Activated CD8-positive, alpha-beta memory T cell treated with anti-CD3 and anti-CD28 coated beads, Interleukin-2, amount 50 U/mL, for 4 hours (primary cell): ENCODE results near the gene ZCCHC3.
"Not testable (repeated sequence)": the region's sequence is repeated elsewhere in the genome, so short reads cannot be mapped to it uniquely, and the experiment has no call there.

Experiments
- DNase-seq: peaks from one replicate; pipeline ENCODE4 v3.0.0-alpha.2; 2020

Gene ZCCHC3

DNA sequence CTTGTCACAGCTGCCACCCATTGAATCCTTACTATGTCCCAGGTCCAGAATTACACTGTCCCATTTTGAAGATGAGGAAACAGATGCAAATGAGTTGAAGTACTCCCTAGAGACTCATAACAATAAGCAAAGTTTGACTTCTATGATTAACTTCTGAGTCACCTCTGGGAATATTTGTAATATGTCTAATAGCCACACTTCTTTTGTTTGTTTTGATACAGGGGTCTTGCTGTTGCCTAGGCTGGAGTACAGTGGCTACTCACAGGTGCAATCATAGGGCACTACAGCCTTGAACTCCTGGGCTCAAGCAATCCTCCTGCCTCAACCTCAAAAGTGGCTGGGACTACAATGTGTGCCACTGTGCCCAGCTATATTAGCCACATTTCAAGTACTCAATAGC lies 16.6 kb downstream of the ZCCHC3 start:
- no peak for DNase-seq

DNA sequence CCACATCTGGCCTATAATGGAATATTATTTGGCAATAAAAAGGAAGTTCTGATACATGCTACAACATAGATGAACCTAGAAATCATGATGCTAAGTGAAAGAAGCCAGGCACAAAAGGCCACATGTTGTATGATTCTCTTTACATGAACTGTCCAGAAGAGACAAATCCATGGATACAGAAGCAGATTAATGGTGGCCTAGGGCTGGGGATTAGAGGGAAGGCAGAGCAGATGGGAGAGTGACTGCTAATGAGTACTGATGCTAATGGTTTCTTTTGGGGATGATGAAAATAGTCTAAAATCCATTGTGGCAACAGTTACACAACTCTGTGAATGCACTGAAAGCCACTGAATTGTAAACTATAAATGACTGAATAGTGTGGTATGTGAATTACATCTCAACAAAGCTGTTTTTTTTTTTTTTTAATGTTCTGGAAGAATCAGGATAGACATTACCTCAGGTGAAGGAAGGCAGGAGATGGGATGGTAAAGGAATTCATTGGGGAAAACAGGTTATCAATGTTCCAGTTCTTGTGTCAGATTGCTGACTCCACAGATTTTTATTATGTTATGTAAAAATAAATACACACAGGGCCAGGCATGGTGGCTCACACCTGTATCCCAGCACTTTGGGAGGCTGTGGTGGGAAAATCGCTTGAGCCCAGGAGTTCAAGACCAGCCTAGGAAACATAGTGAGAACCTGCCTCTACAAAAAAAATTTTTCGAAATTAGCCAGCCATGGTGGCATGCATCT lies 19.1 kb downstream of the ZCCHC3 start:
- no peak for DNase-seq

DNA sequence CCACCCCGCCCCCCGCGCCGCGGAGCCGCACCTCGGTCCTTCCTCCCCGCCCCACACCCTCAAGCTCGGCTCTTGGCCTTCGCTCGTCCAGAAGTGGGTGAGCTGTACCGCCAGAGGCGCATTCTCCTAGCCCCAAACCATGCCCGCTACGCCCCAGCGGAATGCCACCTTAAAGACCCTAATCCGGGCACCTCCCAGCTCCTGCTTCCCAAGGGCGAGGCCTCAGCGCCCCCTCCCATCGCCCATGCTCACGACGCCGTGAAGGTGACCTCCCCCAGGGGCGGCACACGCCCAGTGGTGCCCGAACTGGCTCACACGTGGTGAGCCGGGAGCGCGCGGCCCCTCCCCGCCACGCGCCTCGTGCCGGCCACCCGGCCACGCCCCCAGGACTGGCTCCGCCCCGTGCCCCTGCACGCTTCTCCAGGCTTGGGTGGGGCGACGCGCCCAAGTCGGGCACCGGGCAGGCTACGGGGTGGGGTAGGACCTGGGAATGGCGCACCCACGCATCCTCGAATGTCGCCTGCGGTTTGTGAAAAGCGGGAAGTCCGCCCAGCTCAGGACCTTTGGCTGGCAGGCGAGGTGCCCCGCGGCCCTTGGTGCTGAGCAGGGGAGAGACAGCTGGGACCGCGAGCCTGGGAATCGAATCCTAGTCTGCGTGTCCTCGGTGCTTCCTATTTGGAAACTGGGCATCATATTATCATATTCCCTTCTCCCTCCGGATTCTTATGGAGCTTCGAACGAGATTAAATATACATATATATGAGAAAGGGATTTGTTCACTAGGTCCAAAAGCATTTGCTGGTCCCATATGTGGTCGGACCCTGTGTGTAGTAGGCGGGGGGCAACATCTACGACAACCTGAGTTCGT lies 27.0 kb downstream of the ZCCHC3 start:
- peak; percentile 95 for DNase-seq

DNA sequence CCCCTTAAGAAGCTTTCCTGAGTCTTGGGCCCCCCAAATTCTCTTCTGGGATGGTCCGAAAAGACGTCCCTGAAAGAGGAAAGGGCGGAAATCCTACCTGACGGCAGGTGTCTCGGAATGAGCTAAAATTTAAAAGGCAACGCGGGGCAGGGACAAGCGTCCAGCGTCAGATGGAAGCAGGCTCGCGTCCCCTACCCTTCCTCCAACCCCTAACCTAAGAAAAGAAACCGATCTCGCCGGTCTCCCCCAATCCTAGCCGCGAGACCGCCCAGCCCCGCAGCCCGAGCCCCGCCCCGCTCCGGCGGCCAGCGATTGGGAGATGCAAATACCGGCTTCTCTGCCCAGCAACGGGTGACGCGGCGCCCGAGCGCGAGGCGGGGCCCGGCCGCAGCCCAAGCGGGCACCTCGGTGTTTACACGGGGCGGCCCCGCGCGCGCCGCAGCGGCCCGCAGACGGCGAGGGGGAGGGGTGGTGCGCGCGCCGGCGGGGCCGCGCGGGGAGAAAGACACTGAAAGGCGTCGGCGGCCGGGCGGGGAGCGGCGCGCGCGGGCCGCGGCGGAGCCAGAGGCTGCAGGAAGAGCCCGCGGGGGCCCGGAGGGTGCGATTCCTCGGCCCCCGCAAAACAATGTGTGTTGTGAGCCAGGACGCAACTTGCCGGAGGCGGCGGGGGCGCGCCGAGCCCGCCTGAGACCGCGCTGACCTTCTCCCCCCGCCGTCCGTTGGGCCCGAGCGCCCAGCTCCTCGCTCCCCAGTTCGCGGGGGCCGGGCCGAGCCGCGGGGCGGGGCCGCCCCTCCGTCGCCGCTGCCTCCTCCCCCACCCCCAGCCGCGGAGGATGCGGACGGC lies 27.9 kb downstream of the ZCCHC3 start, which contains the start of gene SOX12:
TSS of gene SOX12 (plus strand) at position 508 of the 844 bp plus-strand sequence. CDS start 373 bp downstream, outside the sequence.
- peak; percentile 99 for DNase-seq

DNA sequence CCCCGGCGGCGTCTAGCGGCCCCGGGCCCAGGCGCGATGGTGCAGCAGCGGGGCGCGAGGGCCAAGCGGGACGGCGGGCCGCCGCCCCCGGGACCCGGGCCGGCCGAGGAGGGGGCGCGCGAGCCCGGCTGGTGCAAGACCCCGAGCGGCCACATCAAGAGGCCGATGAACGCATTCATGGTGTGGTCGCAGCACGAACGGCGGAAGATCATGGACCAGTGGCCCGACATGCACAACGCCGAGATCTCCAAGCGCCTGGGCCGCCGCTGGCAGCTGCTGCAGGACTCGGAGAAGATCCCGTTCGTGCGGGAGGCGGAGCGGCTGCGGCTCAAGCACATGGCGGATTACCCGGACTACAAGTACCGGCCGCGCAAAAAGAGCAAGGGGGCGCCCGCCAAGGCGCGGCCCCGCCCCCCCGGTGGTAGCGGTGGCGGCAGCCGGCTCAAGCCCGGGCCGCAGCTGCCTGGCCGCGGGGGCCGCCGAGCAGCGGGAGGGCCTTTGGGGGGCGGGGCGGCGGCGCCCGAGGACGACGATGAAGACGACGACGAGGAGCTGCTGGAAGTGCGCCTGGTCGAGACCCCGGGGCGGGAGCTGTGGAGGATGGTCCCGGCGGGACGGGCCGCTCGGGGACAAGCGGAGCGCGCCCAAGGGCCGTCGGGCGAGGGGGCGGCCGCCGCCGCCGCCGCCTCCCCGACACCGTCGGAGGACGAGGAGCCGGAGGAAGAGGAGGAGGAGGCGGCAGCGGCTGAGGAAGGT lies 28.7 kb downstream of the ZCCHC3 start:
- peak; percentile 51 for DNase-seq

DNA sequence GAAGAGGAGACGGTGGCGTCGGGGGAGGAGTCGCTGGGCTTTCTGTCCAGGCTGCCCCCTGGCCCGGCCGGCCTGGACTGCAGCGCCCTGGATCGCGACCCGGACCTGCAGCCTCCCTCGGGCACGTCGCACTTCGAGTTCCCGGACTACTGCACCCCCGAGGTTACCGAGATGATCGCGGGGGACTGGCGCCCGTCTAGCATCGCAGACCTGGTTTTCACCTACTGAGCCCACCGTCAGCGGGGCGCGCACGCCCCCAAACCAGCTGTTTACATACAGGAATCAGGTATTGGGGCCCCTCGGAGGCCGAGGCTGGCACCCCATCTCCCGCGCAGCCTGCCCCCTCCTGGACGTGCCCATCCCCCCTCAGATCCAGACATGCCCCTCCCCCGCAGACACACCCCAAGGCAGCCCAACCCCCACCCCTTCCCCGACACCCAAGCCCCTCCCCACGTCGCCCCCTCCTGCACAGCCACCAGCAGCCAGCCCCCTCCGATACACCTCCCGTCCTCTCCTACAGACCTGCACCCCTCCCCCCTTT lies 29.3 kb downstream of the ZCCHC3 start:
- DNase-seq: no peak

DNA sequence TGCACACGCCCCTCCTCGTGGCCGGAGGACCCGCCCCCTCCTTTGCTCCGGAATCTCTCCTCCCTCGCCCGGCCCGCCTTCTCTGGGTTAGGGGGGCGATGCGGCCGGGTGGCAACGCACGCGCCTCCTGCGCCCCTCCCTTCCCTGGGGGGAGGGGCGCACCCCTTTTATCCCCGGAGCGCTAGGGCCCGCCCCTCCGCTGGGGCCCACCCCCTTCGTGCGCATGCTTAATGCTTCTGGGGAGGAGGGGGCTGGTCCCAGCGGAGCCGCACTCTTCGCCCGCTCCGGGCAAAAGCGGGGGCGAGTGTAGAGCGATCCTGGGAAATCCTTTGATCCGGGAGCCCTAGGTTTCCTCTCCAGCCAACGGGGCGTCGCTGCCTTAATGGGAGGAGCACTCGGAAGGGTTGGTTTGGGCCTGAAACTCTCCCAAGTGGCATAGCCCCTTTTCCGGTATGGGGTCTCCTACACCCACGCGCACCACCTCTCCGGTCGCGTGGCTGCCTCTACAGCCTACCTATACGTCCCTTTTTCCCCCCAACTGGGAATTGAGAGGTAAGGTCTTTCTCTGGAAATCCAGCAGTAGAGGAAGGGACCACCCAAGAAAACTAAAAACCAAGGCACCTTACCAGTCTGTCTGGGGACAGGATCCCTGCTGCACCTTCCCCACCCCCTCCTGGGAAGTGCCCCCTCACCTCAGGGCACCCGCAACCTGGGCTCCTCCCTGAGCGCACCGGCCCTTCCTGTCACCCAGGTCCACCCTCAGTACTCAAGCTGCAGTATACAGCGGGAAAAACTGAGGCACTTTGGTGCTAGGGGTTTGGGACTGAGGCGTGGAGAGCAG lies 30.0 kb downstream of the ZCCHC3 start:
- peak; percentile 84 for DNase-seq

DNA sequence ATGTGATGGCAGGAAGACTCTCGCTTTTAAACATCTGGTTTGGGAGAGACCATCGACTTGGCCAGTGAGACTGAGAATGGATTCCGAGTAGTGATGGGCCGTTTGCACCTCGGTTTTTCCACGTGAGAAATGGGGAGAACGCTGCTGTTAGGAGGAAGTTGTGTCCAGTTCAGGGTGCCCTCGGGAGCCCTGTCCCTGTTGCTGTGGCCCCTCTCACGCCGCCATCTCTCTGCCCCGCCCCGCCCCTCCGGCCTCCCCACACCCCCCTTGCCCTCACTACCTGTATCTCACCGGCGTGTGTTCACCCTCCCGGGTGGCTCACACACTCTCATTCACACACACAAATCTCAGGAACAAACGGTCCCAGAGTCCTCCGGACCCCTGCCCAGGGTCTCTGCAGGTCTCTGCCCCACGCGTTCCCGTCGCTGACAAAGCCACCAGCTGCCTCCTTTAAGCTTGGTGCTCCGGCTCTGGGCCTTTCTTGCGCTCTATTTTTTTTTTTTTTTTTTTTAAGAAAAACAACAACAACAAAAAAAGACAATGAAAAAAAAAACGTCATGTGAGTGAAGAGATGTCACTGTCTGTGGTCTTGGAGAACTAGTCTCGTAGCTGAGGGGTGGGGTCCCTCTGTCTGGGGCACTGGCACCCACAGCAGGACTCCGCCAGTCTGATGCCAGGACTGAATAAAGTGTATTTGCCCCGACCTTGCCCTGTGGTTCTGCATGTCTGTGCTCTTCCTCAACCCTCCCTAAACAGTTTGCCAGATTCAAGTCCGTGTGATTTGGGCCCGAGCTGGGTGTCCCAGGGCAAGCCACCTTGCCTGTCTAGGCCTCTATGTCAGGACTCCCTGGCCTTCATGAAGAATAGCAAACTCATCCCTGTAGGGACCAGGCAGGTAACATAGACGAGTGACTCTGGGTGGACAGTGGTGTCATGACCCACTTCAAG lies 30.9 kb downstream of the ZCCHC3 start:
- no peak for DNase-seq

DNA sequence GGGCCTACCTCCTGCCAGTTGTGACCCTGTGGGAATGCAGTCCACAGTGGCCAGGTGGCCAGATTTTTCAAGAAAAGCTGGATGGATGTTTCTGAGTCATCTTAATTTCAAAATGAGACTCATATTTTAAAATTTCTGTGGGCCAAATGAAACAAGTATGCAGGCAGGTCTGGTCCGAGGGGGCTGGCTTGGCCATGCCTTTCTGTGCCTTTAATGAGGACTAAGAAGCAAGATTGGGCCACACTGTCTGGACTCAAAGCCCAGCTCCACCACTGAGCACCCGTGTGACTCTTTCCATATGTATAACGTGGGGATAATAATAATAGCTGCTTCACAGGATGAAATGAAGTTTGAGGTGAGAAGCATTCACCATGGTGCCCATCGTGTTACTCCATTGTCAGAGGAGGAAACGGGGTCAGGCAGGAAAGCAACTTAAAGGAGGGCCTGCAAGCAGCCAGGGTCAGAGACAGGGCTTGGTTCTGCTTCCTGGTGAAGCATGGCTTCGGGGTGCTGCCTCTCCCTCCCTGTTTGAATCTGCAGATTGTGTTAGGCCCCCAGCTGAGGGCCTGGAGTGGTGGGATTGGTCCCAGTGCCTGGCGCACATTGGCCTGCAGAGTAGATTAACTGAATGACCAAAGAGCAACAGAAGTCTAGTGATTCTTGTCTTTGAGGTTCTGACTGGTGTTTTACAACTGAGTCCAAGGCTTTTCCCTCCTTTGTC lies 31.8 kb downstream of the ZCCHC3 start:
- no peak for DNase-seq

DNA sequence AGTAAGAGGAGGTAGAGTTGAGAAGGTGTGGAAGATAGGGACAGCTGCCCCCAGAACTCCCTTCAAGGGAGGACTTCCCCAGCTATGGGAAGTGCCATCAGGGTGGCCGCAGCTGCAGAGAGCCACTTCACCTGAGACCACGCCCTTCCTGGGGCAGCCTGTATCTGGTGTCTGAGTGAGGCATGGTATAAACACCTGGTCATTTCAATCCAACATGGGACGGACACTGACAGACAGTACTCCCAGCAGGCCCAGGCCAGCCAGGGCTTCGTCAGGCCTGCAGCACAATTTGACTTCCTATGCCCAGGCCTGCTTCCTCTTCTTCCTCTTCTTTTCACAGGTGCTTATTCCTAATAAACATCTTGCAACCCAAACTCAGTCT lies 32.5 kb downstream of the ZCCHC3 start:
- no peak for DNase-seq

DNA sequence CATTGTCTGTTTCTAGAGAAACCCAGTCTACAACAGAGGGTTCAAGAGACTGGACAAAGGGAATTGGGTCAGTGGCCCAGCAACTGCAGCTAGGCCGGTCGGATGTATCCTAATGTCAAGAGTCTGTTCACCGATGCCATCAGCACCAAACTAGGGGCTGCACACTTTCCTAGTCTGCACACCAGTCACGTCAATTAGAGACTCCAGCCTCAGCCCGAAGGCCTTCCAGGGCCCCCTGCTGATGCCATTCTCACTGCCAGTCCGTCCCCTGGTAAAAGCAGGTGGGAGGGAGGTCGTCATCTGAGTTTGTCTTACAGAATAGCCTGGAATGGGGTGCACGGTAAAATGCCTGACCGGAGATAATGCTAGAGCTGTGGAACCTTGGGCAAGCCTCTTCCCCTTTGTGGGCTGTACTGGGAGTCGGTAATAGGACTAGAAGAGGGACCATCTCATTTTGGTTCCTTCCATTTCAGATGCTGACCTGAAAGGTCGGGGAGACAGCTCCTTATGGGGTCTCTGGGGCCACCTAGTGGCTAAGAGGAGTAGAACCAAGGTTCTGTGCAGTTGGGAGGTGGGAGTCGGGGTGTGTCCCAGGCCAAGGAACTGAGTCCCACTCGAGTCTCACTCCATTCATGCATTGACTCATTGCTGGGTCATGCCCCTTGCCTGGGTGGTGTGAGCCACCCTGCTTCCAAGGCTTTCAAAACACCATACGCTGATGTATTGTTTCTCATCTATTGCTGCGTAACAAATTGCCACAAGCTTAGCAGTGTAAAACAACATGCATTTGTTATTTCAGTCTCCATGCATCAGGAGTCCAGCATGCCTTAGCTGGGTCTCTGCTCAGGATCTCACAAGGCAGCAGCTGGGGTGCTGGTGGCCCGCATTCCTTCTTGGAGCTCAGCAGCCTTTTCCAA lies 33.1 kb downstream of the ZCCHC3 start:
- peak; percentile 60 for DNase-seq

DNA sequence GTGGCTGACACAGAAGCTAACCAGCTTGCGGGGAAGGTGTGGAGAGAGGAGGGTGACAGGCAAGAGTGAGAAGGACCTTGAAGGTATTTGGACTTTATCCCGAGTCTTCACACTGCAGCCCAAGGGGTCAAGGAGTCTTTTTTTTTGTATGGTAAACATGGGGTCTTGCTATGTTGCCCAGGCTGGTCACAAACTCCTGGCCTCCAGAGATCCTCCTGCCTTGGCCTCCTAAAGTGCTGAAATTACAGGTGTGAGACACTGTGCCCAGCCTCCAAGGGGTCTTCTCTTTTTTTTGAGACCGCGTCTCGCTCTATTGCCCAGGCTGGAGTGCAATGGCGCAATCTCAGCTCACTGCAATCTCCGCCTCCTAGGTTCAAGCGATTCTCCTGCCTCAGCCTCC lies 37.2 kb downstream of the ZCCHC3 start:
- no peak for DNase-seq

DNA sequence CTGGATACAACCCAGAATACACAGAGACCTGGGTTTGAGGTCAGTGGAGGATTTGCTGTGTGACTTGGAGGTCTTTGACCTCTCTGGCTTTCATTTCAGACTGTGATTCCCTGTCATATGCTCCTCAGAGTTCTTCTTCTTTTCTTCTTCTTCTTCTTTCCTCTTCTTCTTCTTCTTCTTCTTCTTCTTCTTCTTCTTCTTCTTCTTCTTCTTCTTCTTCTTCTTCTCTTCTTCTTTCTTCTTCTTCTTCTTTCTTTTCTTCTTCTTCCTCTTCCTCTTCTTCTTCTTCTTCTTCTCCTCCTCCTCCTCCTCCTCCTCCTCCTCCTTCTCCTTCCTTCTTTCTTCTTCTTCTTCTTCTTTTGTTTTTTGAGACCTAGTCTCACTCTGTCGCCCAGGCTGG lies 38.7 kb downstream of the ZCCHC3 start:
- not testable (repeated sequence) for DNase-seq

DNA sequence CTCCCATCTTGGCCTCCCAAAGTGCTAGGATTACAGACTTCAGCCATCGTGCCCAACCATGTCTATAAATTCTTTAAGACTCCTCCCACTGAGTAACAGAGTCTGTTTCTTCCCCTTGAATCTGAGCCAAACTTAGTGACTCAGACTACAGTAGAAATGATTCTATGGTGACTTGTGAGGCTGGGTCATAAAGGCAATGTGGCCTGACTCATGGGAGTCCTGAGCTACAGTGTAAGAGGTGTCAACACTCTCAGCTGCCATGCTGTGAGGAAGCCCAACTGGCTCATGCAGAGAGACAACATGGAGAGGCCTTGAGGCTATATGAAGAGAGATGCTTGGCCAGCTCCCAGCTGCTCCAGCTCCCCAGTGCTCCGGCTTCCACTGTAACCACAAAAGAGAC lies 44.3 kb downstream of the ZCCHC3 start:
- DNase-seq: no peak

DNA sequence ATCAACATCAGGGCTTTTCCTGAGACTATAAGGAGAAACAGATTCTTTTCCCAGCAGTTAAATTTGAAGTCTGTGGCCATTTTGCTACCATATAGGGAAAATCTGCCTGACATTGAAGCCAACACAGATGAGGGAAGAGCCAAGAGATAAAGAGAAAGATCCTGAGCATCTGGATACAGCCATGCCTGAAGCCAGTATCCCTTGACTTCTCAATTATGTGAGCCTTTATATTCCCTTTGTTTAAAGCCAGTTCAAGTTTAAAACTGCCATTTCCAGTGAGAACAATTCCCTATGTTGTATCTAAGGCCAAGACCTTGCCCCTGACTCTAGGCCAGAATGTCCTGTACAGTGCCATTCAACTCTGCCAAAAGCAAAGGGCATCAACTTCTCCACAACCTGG lies 45.7 kb downstream of the ZCCHC3 start:
- DNase-seq: no peak

DNA sequence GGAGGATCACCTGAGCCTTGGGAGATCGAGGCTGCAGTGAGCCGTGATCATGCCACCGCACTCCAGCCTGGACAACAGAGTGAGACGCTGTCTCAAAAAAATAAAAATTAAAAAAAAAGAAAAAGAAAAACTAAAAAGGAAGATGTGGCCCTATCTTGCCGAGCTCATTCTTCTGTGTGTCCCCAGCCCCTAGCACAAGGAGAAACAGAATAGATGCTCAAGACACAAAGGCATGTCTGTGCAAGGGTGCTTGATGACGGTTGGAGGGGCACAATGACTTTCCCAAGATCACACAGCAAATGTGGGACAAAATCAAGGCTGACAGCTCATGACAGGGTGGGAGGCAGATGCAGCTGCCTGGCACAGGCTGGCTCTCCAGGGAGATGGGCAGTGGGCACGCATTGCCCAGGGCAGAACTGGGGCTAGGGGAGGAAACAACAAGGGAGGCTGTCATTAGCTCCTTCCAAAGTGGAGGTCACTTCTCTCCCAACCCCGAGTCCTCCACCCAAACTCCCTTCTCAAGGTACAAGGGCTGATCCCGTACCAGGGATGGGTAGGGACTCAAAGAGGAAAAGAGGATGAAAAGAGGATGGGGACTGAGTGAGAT lies 48.8 kb downstream of the ZCCHC3 start:
- DNase-seq: no peak

DNA sequence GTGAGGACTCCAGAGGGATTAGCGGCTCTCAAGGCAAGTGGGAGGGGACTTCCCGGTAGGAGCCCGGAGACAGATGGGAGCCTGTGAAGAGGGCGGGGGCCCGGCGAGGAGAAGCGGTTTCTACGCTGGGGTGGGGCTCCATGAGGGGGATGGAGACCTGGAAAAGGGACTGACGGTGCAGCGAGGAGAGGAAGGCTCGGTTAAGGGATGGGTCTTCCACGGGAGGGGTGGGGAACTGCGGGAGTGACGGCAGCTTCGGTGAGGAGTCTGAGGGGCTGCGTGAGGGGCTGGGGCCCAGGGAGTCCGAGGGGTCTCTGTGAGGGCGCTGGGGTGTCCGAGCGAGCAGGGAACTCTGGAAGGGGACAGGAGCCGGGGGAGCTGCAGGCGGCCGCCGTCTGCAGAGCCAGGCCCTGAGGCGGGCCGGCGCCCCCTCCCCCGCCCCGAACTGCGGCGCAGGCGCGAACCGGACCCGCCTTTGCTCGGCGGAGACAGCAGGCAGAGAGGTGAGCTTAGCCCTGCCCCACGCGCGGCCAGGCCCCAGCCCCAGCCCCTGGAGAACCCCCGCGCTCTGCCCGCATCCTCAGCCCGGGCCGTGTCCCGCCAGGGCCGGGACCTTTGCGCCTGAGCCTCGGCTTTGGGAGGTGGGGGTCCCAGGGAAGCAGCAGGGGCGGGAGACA lies 49.4 kb downstream of the ZCCHC3 start, which contains the start of gene NRSN2:
TSS of gene NRSN2 (plus strand) at position 472 of the 677 bp plus-strand sequence. CDS start 2,533 bp downstream, outside the sequence.
- DNase-seq: peak; percentile 31
